GM23248 (cell line): Measurements from ENCODE around the gene TSEN34. TPM values are rescaled to one million over a fixed set of nuclear protein-coding genes. Genes with fewer than 3 reads are reported as not detected.
"Not testable (repeated sequence)": the region's sequence is repeated elsewhere in the genome, so short reads cannot be mapped to it uniquely, and the experiment has no call there.

ENCODE experiments used
- DNase-seq: peaks from one replicate; pipeline ENCODE4 v3.0.0-alpha.2; 2015
- H2AFZ ChIP-seq: fragments of 200-600 bp; sonication (generic); 2 replicates; pipeline ENCODE4 v1.6.1; 2016; ENCODE audit warnings: antibody characterized with exemption
- H3F3A ChIP-seq: fragments of 200-600 bp; sonication (generic); 2 replicates; pipeline ENCODE4 v1.6.1; 2016; ENCODE audit warnings: mild to moderate bottlenecking, antibody characterized with exemption, mixed run types; ENCODE audit not compliant: insufficient read depth
- H3K27ac ChIP-seq: fragments of 200-600 bp; sonication (generic); 2 replicates; pipeline ENCODE4 v1.5.1; 2016; ENCODE audit warnings: mild to moderate bottlenecking
- H3K27me3 ChIP-seq: fragments of 200-600 bp; sonication (generic); replicated peaks from 2 replicates; pipeline ENCODE4 v1.6.1; 2016; ENCODE audit warnings: mild to moderate bottlenecking; ENCODE audit not compliant: insufficient read depth
- H3K36me3 ChIP-seq: fragments of 200-600 bp; sonication (generic); 2 replicates; pipeline ENCODE4 v1.6.1; 2016; ENCODE audit warnings: low read depth, mild to moderate bottlenecking
- H3K4me1 ChIP-seq: fragments of 200-600 bp; sonication (generic); 2 replicates; pipeline ENCODE4 v1.6.1; 2016; ENCODE audit warnings: mild to moderate bottlenecking; ENCODE audit not compliant: insufficient read depth
- H3K4me2 ChIP-seq: fragments of 200-600 bp; sonication (generic); one replicate; pipeline ENCODE4 v1.6.1; 2016; ENCODE audit warnings: mild to moderate bottlenecking; ENCODE audit not compliant: unreplicated experiment
- H3K4me3 ChIP-seq: fragments of 200-600 bp; sonication (generic); 2 replicates; pipeline ENCODE4 v1.5.1; 2016; ENCODE audit warnings: mild to moderate bottlenecking
- H3K79me2 ChIP-seq: fragments of 200-600 bp; sonication (generic); 2 replicates; pipeline ENCODE4 v1.6.1; 2016; ENCODE audit warnings: mild to moderate bottlenecking; ENCODE audit not compliant: insufficient read depth
- H3K9ac ChIP-seq: fragments of 200-600 bp; sonication (generic); 2 replicates; pipeline ENCODE4 v1.6.1; 2016; ENCODE audit warnings: mild to moderate bottlenecking
- H3K9me2 ChIP-seq: fragments of 200-600 bp; sonication (generic); 2 replicates; pipeline ENCODE4 v1.6.1; 2016; ENCODE audit warnings: mixed run types, mild to moderate bottlenecking, moderate library complexity; ENCODE audit not compliant: insufficient read depth
- H3K9me3 ChIP-seq: fragments of 200-600 bp; sonication (generic); one replicate; pipeline ENCODE4 v1.6.1; 2017; ENCODE audit warnings: low read depth
- H4K20me1 ChIP-seq: fragments of 200-600 bp; sonication (generic); 2 replicates; pipeline ENCODE4 v1.6.0; 2016; ENCODE audit not compliant: insufficient read depth
- EZH2 ChIP-seq: fragments of 200-600 bp; sonication (generic); IDR thresholded peaks from 2 replicates; pipeline ENCODE4 v1.6.1; 2018; ENCODE audit warnings: antibody characterized with exemption, mild to moderate bottlenecking; ENCODE audit not compliant: insufficient read depth, poor library complexity, severe bottlenecking
- EZH2phosphoT487 ChIP-seq: fragments of 200-600 bp; sonication (generic); IDR thresholded peaks from 2 replicates; pipeline ENCODE4 v1.6.1; 2018; ENCODE audit warnings: antibody characterized with exemption, moderate library complexity, mild to moderate bottlenecking, low read depth; ENCODE audit not compliant: insufficient read depth
- WGBS, 2 experiments: methylation state at CpG; one replicate each; pipeline ENCODE4 v1.1.6; 2015 to 2017; ENCODE audit warnings: low lambda C conversion rate in 2 of 2, low coverage in 1 of 2; ENCODE audit errors: missing lambda C conversion rate in 2 of 2; 5-methylcytosine and 5-hydroxymethylcytosine counted together
- in situ Hi-C: fragments of 300-500 bp; cut with MboI; formaldehyde crosslinking; loops from 2 replicates; pipeline ENCODE4 v1.15.0; 2020
- polyA plus RNA-seq: library from polyadenylated mRNA; unstranded; fragments of >200 nt; fragmentation: Nextera tagmentation; extraction: Ambion mirVana; gene quantifications from 2 replicates; pipeline ENCODE4 v1.2.1, GENCODE V29; 2016
- total RNA-seq: library from RNA; depleted of rRNA; stranded (reverse); fragments of >200 nt; shearing (Covaris generic); gene quantifications from 2 replicates; pipeline ENCODE4 v1.2.3, GENCODE V29; 2014

The TSEN34 gene
- total and polyA plus RNA-seq, 2 experiments from 2014 or later, result 90.0 to 105 TPM

GRCh38 chr19:54216869-54217268, 25.8 kb downstream of the TSEN34 start:
- in situ Hi-C loops, result no loop called here
- Histone ChIP-seq H2AFZ (no peak overlapping the region), H3K36me3 (no peaks in the 10 kb centered on the region), H3F3A (no peaks in the 10 kb centered on the region), H3K79me2 (peaks cover 12% of the 10 kb centered on the region; the same call in 1 of the 2 replicates), H3K4me1 (no peaks in the 10 kb centered on the region), H3K4me2 (no peak overlapping the region), H3K9me3 (no peaks in the 10 kb centered on the region), H3K9me2 (no peaks in the 10 kb centered on the region), H3K27ac (no peak overlapping the region), H3K4me3 (no peak overlapping the region), H3K9ac (no peak overlapping the region), H4K20me1 (no peaks in the 10 kb centered on the region), H3K27me3 (no peaks in the 10 kb centered on the region)
- 88 to 92% methylated on average over 9 of the region's 9 CpGs for WGBS, 2 experiments
- TF ChIP-seq EZH2 (no peak), EZH2phosphoT487 (no peak)
- DNase-seq, result no peak

- H3K27me3 ChIP-seq, H3F3A ChIP-seq, H3K4me1 ChIP-seq, H3K9me2 ChIP-seq, H3K4me3 ChIP-seq, H3K9ac ChIP-seq, H3K36me3 ChIP-seq, H3K79me2 ChIP-seq, H4K20me1 ChIP-seq, H3K27ac ChIP-seq, H3K9me3 ChIP-seq, DNase-seq, H3K4me2 ChIP-seq, in situ Hi-C loops, H2AFZ ChIP-seq: not testable (repeated sequence)
- 63 to 65% methylated on average over 17 to 18 of the region's 20 CpGs for WGBS, 2 experiments
Measured at GRCh38 chr19:54217517-54218247, 26.6 kb downstream of the TSEN34 start.

DNA sequence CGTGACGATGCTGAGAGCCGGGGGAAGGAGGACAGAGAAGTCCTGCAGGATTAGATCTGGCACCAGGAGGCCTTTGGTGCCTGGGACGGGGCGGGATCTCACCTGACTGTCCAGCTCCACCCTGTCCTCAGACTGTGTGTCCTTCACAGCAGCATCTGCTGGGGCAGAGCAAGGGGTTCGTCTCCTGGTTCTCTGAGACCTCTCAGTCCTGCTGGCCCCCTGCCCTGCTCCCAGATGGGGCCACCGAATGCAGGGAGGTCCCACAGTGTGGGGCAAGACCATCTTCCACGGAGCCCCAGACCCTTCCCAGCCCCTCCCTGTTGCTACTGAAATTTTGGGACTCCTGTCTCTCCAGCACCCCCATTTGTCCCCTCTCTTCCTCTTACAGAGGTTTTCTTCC, 27.2 kb downstream of the TSEN34 start:
- H4K20me1 ChIP-seq, result no peaks in the 10 kb centered on the region
- WGBS, 2 experiments, result 50 to 61% methylated on average over 6 to 7 of the region's 8 CpGs
- no peaks in the 10 kb centered on the region for H3K4me1 ChIP-seq
- TF ChIP-seq EZH2phosphoT487 (no peak), EZH2 (no peak)
- no peak for DNase-seq
- H3K9me3 ChIP-seq, result no peaks in the 10 kb centered on the region
- no peaks in the 10 kb centered on the region for H3K27me3 ChIP-seq
- no peaks in the 10 kb centered on the region for H3K79me2 ChIP-seq
- no peak overlapping the region for H3K4me2 ChIP-seq
- H3K36me3 ChIP-seq, result no peaks in the 10 kb centered on the region
- H3K27ac ChIP-seq, result no peak overlapping the region
- H3K9me2 ChIP-seq, result no peaks in the 10 kb centered on the region
- H3F3A ChIP-seq, result no peaks in the 10 kb centered on the region
- in situ Hi-C loops, result no loop called here
- no peak overlapping the region for H3K4me3 ChIP-seq
- H2AFZ ChIP-seq, result no peak overlapping the region
- no peak overlapping the region for H3K9ac ChIP-seq

- Histone ChIP-seq H3K9me3 (no peaks in the 10 kb centered on the region), H3K9me2 (no peaks in the 10 kb centered on the region), H3F3A (no peaks in the 10 kb centered on the region), H3K4me3 (no peak overlapping the region), H3K4me2 (no peak overlapping the region), H3K27me3 (no peaks in the 10 kb centered on the region), H3K4me1 (no peaks in the 10 kb centered on the region), H3K36me3 (no peaks in the 10 kb centered on the region), H4K20me1 (no peaks in the 10 kb centered on the region), H3K79me2 (no peaks in the 10 kb centered on the region), H3K9ac (no peak overlapping the region), H3K27ac (no peak overlapping the region), H2AFZ (no peak overlapping the region)
- in situ Hi-C loops, result no loop called here
- DNase-seq, result no peak
- WGBS, 2 experiments, result 86 to 87% methylated on average over 27 of the region's 27 CpGs
- TF ChIP-seq EZH2 (no peak), EZH2phosphoT487 (no peak)
Measured at GRCh38 chr19:54218960-54219661, 28.0 kb downstream of the TSEN34 start.

- in situ Hi-C loops, result not testable (repeated sequence)
Measured at GRCh38 chr19:54219702-54220101, 28.6 kb downstream of the TSEN34 start.

GRCh38 chr19:54221947-54222346, 30.8 kb downstream of the TSEN34 start:
- H3F3A ChIP-seq, H3K27ac ChIP-seq, H4K20me1 ChIP-seq, H3K79me2 ChIP-seq, H2AFZ ChIP-seq, in situ Hi-C loops, H3K4me2 ChIP-seq, H3K36me3 ChIP-seq, H3K4me3 ChIP-seq, DNase-seq, H3K4me1 ChIP-seq, H3K27me3 ChIP-seq, H3K9ac ChIP-seq, H3K9me3 ChIP-seq, H3K9me2 ChIP-seq: not testable (repeated sequence)
- WGBS, 2 experiments, result 61 to 67% methylated on average over 6 to 7 of the region's 7 CpGs

More at GRCh38 chr19:54219702-54220101, 28.6 kb downstream of the TSEN34 start:
- not testable (repeated sequence) for H4K20me1 ChIP-seq, H3K27me3 ChIP-seq, H3K4me3 ChIP-seq, H3K9me3 ChIP-seq, H3K9ac ChIP-seq, H3K4me2 ChIP-seq, DNase-seq, H2AFZ ChIP-seq, H3K79me2 ChIP-seq, H3K36me3 ChIP-seq, H3K27ac ChIP-seq, H3K4me1 ChIP-seq, H3K9me2 ChIP-seq, H3F3A ChIP-seq
- WGBS, 2 experiments, result 80 to 100% methylated on average over 1 of the region's 5 CpGs
